22Rv1 (cell line): ENCODE data around the gene COL9A3.

Experiments
- ZFX ChIP-seq: fragments of 450-650 bp; IDR thresholded peaks from 2 replicates; pipeline ENCODE4 v1.6.1; 2017; ENCODE audit warnings: antibody characterized with exemption, borderline replicate concordance
- TF ChIP-seq, protein P1 (sequence below): fragments of 450-650 bp; IDR thresholded peaks from 2 replicates; pipeline ENCODE4 v1.5.1; 2017; ENCODE audit warnings: mild to moderate bottlenecking

DNA sequence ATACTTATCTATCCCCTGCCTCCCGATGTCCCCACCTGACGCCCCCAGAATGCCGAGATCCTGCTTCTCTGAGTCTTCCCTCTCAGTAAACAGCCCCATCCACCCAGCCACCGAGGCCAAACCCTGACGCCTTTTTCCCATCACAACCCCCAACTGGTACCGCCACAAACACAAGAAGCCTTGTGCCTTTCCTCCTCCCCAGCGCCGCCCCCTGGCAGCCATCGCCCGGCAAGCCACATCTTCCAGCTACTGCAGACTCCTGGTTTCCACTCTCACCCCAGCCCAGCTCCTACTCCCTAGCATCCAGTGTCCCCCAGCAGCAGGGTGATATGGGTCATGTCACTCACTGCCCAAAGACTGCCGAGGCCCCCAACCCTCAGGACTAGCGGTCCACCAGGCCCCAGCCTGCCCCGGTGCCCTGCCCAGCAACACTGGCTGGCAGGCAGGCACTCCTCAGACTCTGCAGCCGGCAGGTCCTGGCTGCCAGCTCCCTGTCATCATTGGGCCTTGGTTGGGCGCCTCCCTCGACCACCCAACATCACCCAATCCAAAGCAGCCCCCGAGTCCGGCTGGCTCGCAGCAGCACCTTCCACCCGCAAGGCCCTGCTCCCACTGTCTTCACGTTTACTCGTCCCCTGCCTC, 33.6 kb downstream of the COL9A3 start:
- TF ChIP-seq, protein P1, sequence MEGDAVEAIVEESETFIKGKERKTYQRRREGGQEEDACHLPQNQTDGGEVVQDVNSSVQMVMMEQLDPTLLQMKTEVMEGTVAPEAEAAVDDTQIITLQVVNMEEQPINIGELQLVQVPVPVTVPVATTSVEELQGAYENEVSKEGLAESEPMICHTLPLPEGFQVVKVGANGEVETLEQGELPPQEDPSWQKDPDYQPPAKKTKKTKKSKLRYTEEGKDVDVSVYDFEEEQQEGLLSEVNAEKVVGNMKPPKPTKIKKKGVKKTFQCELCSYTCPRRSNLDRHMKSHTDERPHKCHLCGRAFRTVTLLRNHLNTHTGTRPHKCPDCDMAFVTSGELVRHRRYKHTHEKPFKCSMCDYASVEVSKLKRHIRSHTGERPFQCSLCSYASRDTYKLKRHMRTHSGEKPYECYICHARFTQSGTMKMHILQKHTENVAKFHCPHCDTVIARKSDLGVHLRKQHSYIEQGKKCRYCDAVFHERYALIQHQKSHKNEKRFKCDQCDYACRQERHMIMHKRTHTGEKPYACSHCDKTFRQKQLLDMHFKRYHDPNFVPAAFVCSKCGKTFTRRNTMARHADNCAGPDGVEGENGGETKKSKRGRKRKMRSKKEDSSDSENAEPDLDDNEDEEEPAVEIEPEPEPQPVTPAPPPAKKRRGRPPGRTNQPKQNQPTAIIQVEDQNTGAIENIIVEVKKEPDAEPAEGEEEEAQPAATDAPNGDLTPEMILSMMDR, result no peak
- no peak for TF ChIP-seq ZFX
